ENCODE measurements around the gene GYPC. TPM values are rescaled to one million over a fixed set of nuclear protein-coding genes. Genes with fewer than 3 reads are reported as not detected.
A peak's percentile ranks its signal among the peaks of the same experiment; 100 is the strongest.

Gene GYPC
- total and polyA plus RNA-seq, 4 donors: 8.7 to 419 (median 12.3) TPM

DNA sequence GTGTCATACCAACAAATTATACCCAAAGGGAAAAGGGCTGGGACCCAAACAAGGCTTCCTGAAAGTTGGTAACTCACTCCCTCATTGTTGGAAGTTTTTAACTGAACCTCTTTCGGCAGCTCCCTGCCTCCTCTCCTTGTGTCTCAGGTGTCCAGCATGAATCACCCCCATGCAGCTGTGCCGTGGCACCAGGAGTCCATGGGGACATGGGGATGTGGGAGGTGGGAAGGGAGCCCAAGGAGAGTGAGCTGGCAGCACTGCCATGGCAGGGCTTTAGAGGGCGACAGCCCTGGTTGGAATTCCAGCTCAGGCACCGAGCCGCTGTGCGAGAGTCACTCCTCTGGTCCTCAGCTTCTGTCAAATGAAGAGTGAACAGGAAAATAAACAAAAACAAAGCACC, 12.5 kb upstream of the GYPC start:
- 76% methylated on average over 6 of the region's 6 CpGs for WGBS
- no peaks in the 10 kb centered on the region for H3K36me3 ChIP-seq (ENCODE audit: control insufficient read depth in 4 of 4, insufficient read depth in 3 of 4, low read depth in 1 of 4, low read length in 3 of 4)
- TF ChIP-seq, protein P1, sequence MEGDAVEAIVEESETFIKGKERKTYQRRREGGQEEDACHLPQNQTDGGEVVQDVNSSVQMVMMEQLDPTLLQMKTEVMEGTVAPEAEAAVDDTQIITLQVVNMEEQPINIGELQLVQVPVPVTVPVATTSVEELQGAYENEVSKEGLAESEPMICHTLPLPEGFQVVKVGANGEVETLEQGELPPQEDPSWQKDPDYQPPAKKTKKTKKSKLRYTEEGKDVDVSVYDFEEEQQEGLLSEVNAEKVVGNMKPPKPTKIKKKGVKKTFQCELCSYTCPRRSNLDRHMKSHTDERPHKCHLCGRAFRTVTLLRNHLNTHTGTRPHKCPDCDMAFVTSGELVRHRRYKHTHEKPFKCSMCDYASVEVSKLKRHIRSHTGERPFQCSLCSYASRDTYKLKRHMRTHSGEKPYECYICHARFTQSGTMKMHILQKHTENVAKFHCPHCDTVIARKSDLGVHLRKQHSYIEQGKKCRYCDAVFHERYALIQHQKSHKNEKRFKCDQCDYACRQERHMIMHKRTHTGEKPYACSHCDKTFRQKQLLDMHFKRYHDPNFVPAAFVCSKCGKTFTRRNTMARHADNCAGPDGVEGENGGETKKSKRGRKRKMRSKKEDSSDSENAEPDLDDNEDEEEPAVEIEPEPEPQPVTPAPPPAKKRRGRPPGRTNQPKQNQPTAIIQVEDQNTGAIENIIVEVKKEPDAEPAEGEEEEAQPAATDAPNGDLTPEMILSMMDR (IDR thresholded peaks at IDR 0.05; ENCODE audit: low read depth, low read length, missing input control): no peak
- TF ChIP-seq TAF1 (conservative IDR thresholded peaks at IDR 0.05) (no peak), SP1 (IDR thresholded peaks at IDR 0.05) (no peak), HNF4A (conservative IDR thresholded peaks at IDR 0.05) (no peak), EGR1 (IDR thresholded peaks at IDR 0.05; ENCODE audit: low read depth in 2 of 2) (no peak), GABPA (IDR thresholded peaks at IDR 0.05 in 1 of 2, conservative IDR thresholded peaks at IDR 0.05 in 1 of 2) (no peak), JUND (IDR thresholded peaks at IDR 0.05) (no peak), HNF4G (IDR thresholded peaks at IDR 0.05) (no peak), NR2F2 (IDR thresholded peaks at IDR 0.05) (no peak), FOXA2 (IDR thresholded peaks at IDR 0.05) (no peak), RAD21 (IDR thresholded peaks at IDR 0.05) (no peak), RXRA (IDR thresholded peaks at IDR 0.05) (no peak), FOXA1 (IDR thresholded peaks at IDR 0.05) (no peak)
- TF ChIP-seq, protein P2, sequence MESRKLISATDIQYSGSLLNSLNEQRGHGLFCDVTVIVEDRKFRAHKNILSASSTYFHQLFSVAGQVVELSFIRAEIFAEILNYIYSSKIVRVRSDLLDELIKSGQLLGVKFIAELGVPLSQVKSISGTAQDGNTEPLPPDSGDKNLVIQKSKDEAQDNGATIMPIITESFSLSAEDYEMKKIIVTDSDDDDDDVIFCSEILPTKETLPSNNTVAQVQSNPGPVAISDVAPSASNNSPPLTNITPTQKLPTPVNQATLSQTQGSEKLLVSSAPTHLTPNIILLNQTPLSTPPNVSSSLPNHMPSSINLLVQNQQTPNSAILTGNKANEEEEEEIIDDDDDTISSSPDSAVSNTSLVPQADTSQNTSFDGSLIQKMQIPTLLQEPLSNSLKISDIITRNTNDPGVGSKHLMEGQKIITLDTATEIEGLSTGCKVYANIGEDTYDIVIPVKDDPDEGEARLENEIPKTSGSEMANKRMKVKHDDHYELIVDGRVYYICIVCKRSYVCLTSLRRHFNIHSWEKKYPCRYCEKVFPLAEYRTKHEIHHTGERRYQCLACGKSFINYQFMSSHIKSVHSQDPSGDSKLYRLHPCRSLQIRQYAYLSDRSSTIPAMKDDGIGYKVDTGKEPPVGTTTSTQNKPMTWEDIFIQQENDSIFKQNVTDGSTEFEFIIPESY (IDR thresholded peaks at IDR 0.05): no peak
- no peak overlapping the region for H3K4me3 ChIP-seq (ENCODE audit: low read depth in 1 of 3, low read length in 3 of 3)
- H3K9ac ChIP-seq (ENCODE audit: low read depth in 1 of 2, low read length in 2 of 2): no peak overlapping the region
- no peaks in the 10 kb centered on the region for H3K9me3 ChIP-seq (ENCODE audit: control insufficient read depth in 4 of 4, low read length in 3 of 4)
- no peaks in the 10 kb centered on the region for H3K4me1 ChIP-seq (ENCODE audit: control insufficient read depth in 4 of 4, insufficient read depth in 4 of 4, low read length in 3 of 4)
- no peaks in the 10 kb centered on the region for H3K27me3 ChIP-seq (ENCODE audit: control insufficient read depth in 4 of 4, insufficient read depth in 4 of 4, low read length in 3 of 4)
- no peak overlapping the region for H3K27ac ChIP-seq (ENCODE audit: low read depth in 1 of 2, low read length in 2 of 2)
- peak; percentile 31 for DNase-seq (ENCODE audit: low spot score)

DNA sequence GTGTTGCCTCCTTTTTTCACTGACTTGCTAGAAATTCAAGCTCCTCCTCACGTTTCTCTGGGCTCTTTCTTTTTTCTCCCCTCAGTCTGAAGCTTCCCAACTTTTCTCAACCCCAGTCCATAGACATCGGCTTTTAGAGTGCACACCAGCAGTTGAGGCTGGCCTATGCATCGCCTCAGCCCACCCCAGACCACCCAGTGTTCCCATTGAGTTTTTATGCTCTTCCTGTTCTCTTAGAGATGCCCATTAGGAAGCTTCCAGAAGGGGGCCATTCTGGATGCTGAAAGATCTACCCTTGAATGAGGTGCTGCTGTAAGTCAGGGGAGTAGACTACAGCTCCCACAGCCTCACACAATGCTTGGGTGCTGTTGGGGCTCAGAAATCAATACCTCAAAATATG, 12.0 kb upstream of the GYPC start:
- Histone ChIP-seq H3K27me3 (ENCODE audit: control insufficient read depth in 4 of 4, insufficient read depth in 4 of 4, low read length in 3 of 4) (no peaks in the 10 kb centered on the region), H3K4me3 (ENCODE audit: low read depth in 1 of 3, low read length in 3 of 3) (no peak overlapping the region), H3K36me3 (ENCODE audit: control insufficient read depth in 4 of 4, insufficient read depth in 3 of 4, low read depth in 1 of 4, low read length in 3 of 4) (no peaks in the 10 kb centered on the region), H3K27ac (ENCODE audit: low read depth in 1 of 2, low read length in 2 of 2) (no peak overlapping the region), H3K4me1 (ENCODE audit: control insufficient read depth in 4 of 4, insufficient read depth in 4 of 4, low read length in 3 of 4) (no peaks in the 10 kb centered on the region), H3K9ac (ENCODE audit: low read depth in 1 of 2, low read length in 2 of 2) (no peak overlapping the region), H3K9me3 (ENCODE audit: control insufficient read depth in 4 of 4, low read length in 3 of 4) (no peaks in the 10 kb centered on the region)
- 71% methylated on average over 3 of the region's 3 CpGs for WGBS
- TF ChIP-seq SP1 (IDR thresholded peaks at IDR 0.05) (no peak), HNF4G (IDR thresholded peaks at IDR 0.05) (no peak), JUND (IDR thresholded peaks at IDR 0.05) (no peak), YY1 (IDR thresholded peaks at IDR 0.05) (no peak), GABPA (IDR thresholded peaks at IDR 0.05 in 1 of 2, conservative IDR thresholded peaks at IDR 0.05 in 1 of 2) (no peak), FOXA2 (IDR thresholded peaks at IDR 0.05) (no peak), RAD21 (IDR thresholded peaks at IDR 0.05) (no peak), FOXA1 (IDR thresholded peaks at IDR 0.05) (no peak), RXRA (IDR thresholded peaks at IDR 0.05) (no peak), NR2F2 (IDR thresholded peaks at IDR 0.05) (no peak), TAF1 (conservative IDR thresholded peaks at IDR 0.05) (no peak), EGR1 (IDR thresholded peaks at IDR 0.05; ENCODE audit: low read depth in 2 of 2) (no peak), HNF4A (conservative IDR thresholded peaks at IDR 0.05) (no peak)
- TF ChIP-seq, protein P2 (IDR thresholded peaks at IDR 0.05): no peak
- TF ChIP-seq, protein P1 (IDR thresholded peaks at IDR 0.05; ENCODE audit: low read depth, low read length, missing input control): no peak
- TF ChIP-seq, protein P3, sequence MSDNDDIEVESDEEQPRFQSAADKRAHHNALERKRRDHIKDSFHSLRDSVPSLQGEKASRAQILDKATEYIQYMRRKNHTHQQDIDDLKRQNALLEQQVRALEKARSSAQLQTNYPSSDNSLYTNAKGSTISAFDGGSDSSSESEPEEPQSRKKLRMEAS (IDR thresholded peaks at IDR 0.05): no peak
- TF ChIP-seq, protein P4, sequence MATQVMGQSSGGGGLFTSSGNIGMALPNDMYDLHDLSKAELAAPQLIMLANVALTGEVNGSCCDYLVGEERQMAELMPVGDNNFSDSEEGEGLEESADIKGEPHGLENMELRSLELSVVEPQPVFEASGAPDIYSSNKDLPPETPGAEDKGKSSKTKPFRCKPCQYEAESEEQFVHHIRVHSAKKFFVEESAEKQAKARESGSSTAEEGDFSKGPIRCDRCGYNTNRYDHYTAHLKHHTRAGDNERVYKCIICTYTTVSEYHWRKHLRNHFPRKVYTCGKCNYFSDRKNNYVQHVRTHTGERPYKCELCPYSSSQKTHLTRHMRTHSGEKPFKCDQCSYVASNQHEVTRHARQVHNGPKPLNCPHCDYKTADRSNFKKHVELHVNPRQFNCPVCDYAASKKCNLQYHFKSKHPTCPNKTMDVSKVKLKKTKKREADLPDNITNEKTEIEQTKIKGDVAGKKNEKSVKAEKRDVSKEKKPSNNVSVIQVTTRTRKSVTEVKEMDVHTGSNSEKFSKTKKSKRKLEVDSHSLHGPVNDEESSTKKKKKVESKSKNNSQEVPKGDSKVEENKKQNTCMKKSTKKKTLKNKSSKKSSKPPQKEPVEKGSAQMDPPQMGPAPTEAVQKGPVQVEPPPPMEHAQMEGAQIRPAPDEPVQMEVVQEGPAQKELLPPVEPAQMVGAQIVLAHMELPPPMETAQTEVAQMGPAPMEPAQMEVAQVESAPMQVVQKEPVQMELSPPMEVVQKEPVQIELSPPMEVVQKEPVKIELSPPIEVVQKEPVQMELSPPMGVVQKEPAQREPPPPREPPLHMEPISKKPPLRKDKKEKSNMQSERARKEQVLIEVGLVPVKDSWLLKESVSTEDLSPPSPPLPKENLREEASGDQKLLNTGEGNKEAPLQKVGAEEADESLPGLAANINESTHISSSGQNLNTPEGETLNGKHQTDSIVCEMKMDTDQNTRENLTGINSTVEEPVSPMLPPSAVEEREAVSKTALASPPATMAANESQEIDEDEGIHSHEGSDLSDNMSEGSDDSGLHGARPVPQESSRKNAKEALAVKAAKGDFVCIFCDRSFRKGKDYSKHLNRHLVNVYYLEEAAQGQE (IDR thresholded peaks at IDR 0.05): no peak
- TF ChIP-seq, protein P5, sequence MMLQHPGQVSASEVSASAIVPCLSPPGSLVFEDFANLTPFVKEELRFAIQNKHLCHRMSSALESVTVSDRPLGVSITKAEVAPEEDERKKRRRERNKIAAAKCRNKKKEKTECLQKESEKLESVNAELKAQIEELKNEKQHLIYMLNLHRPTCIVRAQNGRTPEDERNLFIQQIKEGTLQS (IDR thresholded peaks at IDR 0.05): no peak
- DNase-seq (ENCODE audit: low spot score): peak; percentile 33

Data from liver (tissue), 9 donors.